Inflammatory macrophage treated with lipopolysaccharide for 4 hours (primary cell): ENCODE data around the gene PGD.

ENCODE experiments used
- DNase-seq: peaks from one replicate; pipeline ENCODE4 v3.0.0-alpha.2; 2020

Gene PGD

GRCh38 chr1:10398734-10399443 is at the start of gene PGD:
TSS of gene PGD (plus strand) at chr1:10399064. CDS start at chr1:10399118, 54 bp downstream.
- DNase-seq = peak; percentile 99

DNA sequence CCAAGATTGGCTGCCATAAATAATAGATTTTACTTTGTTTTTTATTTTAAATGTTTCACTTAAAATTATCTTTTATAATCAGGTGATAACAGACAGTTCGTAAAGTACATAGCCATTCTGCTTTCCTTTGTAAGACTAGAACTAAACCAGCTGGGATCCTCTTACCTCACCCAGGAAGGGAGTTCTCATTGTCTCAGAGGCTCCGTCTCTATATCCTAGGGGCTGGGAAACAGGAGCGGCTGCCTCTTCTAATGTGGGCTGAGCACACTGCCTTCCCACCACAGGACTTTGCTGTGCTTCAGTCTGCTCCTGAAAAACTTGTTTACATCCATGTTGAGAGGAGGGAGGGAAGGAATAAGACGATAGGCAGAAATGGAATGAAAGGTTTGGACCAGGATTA is 45.6 kb upstream of the PGD start:
- no peak for DNase-seq

DNA sequence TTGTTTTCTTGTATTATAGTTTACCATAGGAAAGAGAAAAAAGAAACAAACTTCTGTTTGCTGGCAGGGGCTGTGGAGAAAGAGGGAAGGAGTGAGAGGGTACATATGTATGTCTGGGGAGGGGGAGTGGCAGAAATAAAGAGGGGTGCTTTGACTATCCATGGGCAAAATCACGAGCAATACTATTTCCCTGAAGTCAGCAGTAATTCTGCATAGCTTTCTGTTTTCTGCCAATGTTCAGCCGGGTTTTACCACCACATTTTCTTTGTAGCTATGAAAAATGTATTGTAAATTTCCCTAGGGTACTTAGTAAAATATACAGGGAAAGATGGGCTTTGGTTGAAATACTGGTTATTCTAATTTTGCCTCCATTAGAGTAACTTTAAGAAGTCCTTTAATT is 45.2 kb upstream of the PGD start:
- no peak for DNase-seq

GRCh38 chr1:10360045-10360444 is 38.8 kb upstream of the PGD start:
- no peak for DNase-seq

GRCh38 chr1:10361515-10361914 is 37.3 kb upstream of the PGD start:
- DNase-seq = no peak

GRCh38 chr1:10368194-10368593 is 30.7 kb upstream of the PGD start:
- DNase-seq = no peak

- no peak for DNase-seq
Observed at GRCh38 chr1:10374442-10374860, 24.4 kb upstream of the PGD start.

DNA sequence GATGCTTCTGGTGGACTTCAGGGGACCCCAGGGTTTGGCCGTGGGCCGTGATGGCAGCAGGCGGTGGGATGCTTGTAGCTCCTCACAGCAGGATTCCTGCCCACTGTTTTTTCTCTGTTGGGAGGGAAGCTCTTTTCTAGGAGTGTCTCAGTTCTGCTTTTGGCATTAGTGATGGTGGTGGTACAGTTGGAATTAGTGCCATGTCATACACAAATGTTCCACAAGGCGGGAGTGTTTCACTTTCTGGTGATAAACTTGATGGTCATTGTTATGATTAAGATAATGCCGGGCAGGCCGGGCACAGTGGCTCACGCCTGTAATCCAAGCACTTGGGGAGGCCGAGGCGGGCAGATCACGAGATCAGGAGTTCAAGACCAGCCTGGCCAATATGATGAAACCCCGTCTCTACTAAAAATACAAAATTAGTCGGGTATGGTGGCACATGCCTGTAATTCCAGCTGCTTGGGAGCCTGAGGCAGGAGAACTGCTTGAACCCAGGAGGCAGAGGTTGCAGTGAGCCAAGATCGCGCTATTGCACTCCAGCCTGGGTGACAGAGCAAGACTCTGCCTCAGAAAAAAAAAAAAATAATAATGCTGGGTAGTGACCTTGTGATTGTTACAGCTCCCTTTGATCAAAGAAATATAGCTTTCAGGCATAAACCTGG is 21.4 kb upstream of the PGD start:
- DNase-seq = peak; percentile 85

GRCh38 chr1:10378081-10378841 is 20.6 kb upstream of the PGD start:
- peak; percentile 93 for DNase-seq

DNA sequence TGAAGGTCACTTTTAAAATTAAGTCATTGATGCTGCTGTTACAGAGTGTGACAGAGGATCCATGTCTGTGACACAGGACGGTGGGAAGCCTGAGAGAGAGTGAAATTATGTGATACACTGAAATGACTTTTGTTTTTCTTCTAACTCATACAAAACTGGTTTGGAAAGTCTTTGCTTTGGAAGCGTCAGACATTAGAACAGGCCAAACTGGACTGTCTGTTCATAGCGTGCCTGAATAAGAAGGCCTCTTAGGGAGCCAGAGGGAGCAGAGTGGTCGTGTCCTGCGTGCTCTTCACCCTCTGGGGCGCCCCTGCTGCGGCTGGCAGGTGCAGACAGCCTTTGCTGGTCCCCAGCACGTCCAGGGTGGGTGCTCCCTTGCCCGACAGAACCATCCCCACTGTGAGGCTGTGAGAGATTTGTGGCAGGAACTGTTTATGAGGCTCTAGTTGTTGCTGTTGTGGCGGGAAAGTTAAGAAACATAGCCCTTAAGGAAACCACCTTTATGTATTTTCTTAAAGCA is 19.7 kb upstream of the PGD start:
- no peak for DNase-seq

DNA sequence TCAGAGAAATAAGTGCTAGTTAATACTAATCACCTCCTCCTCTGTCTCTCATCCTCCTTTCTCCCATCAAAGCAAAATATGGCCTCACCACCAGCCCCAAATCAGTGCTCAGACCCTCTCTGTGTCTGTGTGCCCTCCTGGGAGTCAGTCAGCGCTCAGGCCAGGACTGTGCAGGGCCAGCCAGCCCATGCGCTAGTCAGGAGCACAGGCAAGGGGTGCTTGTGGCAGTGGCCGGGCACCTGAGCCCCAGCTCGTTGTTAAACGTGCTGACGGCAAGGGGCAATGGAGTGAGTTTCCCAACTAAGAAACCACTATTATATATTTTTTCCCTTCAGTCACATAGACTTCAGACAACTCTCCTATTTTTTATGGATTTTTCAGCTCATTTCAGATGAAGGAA is 19.2 kb upstream of the PGD start:
- DNase-seq = no peak

GRCh38 chr1:10380594-10381275 is 18.1 kb upstream of the PGD start:
- DNase-seq = no peak

DNA sequence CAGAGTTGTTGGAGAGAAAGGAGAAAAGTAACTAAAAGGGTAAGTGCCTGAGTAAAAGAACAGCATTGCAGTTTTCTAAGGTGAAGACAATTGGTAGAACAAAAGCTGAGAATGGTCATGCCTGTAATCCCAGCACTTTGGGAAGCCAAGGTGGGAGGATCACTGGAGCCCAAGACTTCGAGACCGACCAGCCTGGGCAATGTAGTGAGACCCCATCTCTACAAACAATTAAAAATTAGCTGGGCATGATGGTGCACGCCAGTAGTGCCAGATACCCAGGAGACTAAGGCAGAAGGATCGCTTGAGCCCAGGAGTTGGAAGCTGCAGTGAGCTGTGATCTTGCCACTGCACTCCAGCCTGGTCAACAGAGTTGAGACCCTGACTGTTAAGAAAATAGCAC is 15.2 kb upstream of the PGD start:
- no peak for DNase-seq

DNA sequence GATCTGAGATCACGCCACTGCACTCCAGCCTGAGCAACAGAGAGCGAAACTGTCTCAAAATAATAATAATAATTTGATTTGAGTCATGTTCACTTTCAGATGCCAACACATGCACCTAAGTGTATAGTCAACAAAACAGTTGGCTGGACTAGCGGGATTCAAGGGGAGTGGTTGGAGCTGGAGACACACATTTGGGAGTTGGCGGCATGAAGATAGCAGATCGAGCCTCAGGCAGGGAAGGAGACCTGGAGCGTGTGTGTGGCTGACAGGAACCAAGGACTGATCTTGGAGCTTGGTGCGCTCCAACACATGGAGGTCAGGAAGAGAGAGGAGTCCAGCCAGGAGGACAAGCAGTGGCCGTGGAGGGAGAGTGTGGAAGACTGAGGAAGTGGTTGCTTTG is 14.6 kb upstream of the PGD start:
- DNase-seq = no peak

DNA sequence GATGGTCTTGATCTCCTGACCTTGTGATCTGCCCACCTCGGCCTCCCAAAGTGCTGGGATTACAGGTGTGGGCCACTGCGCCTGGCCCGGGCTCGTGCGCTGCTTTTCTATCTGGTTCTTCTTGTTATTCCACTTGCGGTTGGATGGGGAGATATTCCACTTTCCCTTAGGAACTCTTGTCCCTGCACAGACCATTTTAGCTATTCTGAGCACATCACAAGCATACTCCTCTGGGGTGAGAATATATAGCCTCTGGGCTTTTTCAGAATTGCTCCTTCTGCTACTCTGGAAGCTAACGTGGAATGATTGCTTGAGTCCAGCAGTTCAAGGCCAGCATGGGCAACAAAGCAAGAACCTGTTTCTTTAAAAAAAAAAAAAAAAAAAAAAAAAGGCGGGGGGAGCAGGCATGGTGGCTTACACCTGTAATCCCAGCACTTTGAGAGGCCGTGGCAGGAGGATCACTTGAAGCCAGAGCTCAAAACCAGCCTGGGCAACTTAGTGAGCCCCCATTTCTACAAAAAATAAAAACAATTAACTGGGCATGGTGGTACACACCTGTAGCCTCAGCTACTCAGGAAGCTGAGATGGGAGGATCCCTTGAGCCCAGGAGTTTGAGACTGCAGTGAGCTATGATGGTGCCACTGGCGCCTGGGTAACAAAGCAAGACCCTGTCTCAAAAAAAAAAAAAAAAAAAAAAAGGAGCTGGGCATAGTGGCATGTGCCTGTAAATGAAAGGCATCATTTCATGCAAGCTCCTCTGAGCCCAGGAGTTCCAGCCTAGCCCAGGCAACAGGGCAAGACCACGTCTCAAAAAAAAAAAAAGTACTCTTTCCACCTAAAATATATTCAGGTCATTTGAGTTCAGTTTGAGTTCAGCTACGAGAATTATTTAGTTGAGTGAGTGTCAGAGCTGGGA is 11.8 kb upstream of the PGD start:
- no peak for DNase-seq

DNA sequence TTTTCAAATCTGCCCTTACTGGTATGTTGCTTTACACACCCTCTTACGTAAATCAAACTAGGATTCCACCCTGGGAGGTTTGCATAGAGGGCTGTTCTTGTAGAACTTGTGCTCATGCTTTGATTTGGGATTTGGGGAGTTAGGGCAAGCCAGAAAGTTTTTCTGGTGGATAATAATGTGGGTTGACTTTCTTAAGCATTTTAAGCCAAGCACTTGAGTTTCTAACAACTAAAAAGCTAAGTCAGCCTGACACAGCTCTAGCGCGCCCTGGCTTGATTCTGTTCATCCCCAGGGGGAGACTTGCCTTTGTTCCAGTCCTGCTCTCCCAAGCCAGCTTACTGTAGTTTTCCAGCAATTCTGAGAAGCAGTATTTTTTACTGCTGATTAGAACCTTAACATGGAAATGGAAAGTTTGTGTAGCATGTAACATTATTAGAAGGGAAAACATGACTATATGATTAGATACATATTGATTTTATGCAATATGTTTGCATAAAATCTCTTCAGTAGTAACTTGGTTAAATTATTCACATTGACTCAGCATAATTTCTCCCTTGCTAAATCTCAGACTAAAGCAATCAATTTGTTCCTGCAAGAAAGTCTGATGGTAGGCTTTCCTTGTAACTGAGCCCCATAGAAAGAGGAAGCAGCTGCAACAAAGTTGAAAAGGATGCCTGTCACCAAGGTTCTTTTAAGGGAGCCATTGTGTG is 11.0 kb upstream of the PGD start:
- peak; percentile 86 for DNase-seq

DNA sequence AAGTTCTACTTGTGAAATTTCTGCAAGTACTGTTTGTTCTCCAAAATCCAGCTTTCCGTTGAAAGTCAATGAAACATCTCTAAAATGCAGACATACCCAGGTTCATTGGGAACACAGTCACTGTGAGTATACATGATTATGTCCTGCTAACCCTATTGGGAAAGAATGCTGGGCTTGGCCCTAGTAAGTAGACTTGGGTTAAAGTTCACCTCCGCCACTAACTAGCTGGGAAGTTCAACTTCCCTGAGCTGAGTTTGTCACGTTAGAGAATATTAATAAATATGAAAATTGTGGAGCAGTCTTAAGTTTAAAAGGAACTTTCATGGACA is 10.5 kb upstream of the PGD start:
- DNase-seq = no peak

- DNase-seq = peak; percentile 3
Observed at GRCh38 chr1:10389271-10389973, 9.4 kb upstream of the PGD start.

GRCh38 chr1:10396870-10397269 is 2.0 kb upstream of the PGD start:
- no peak for DNase-seq

DNA sequence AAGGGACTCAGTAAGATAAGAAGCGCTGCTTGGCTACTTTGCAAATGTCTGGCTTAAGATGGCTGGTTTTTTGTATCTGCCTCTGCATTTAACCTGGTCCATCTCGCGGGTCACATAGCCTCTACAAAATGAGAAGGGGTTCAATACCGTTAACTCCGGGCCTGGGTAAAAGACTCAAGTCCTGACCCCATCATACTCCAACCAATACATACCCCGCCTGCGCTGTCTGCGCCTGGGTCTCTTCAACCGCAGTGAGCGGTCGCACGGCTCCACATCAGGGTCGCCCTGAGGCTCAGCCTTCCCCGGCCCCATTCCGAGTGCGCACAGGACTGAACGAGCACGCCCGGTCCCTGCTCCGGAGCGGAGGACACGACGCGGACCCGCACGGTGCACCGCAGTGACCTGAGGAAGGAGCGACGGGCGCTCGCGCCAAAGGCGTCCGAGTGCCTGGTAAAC is 558 bp upstream of the PGD start:
- no peak for DNase-seq

GRCh38 chr1:10399444-10399941 is 629 bp downstream of the PGD start:
- DNase-seq = peak; percentile 82
